CD4-positive, alpha-beta T cell treated with Interleukin-4 for 4 hours (primary cell): Measurements from ENCODE around the gene POP7.
A peak's percentile ranks its signal among the peaks of the same experiment; 100 is the strongest.
"Not testable (repeated sequence)": the region's sequence is repeated elsewhere in the genome, so short reads cannot be mapped to it uniquely, and the experiment has no call there.

Experiments used
- DNase-seq: peaks from one replicate; pipeline ENCODE4 v3.0.0-alpha.2; 2020

The POP7 gene

GRCh38 chr7:100692578-100692961 lies 13.4 kb upstream of the POP7 start:
- no peak for DNase-seq

GRCh38 chr7:100693312-100694097 lies 12.4 kb upstream of the POP7 start:
- DNase-seq = no peak

- peak; percentile 54 for DNase-seq
These were observed 11.7 kb upstream of the POP7 start, which contains the start of gene GIGYF1 for GRCh38 chr7:100694098-100694745. GIGYF1 (minus strand) TSS chr7:100694250; CDS start chr7:100688238, 6,012 bp downstream.

GRCh38 chr7:100696123-100696521 lies 9.8 kb upstream of the POP7 start:
- no peak for DNase-seq

DNA sequence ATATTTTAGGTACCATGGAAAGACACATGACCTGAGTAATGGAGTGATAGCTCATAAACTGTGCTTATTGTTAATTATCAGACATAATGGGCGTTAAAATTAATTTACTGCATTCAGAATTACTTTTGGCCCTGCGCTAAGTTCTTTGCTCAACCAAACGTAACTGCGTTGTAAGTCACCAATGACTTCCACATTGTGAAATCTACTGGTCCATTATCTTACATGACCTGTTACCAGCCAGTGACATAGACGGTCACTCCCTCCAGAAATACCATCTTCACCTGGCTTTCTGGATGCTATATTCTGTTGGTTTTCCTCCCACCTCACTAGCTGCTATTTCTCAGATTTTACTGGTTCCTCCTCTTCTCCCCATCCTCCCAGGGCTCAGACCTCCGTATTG lies 6.9 kb upstream of the POP7 start:
- no peak for DNase-seq

GRCh38 chr7:100701089-100701488 lies 4.8 kb upstream of the POP7 start:
- DNase-seq = not testable (repeated sequence)

GRCh38 chr7:100705320-100705752 lies 585 bp upstream of the POP7 start:
- DNase-seq = peak; percentile 53

GRCh38 chr7:100706672-100707311 lies 871 bp downstream of the POP7 start:
- DNase-seq = no peak

DNA sequence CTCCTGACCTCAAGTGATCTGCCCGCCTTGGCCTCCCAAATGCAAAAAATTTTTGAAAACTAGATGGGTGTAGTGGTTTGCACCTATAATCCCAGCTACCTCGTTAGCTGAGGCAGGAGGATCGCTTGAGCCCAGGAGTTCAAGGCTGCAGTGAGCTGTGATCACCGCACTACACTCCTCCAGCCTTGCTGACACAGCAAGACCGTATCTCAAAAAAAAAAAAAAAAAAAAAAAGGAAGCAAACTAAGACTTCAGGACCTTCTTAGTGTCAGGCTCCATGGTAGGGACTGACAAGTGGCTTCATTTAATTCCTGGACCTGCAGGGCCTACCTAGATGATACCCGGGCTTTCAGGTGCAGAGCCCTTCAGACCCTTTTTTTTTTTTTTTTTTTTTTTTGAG lies 2.5 kb downstream of the POP7 start:
- DNase-seq = no peak

DNA sequence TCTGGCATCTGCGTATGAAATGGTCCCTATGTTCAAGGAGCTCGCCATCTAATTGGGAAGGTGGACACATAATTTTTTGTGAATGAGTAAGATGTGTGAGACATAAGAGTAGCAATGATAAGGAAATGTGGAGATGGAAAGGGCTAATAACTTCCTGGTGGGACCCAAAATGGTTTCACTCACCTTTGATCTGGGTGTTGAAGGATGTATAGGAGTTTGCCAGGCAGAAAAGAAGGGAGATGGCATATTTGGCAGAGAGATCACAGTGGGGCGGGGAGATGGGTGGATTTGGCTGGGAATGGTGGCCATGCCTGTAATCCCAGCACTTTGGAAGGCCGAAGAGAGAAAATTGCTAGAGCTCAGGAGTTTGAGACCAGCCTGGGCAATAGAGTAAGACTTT lies 4.5 kb downstream of the POP7 start:
- DNase-seq = no peak

DNA sequence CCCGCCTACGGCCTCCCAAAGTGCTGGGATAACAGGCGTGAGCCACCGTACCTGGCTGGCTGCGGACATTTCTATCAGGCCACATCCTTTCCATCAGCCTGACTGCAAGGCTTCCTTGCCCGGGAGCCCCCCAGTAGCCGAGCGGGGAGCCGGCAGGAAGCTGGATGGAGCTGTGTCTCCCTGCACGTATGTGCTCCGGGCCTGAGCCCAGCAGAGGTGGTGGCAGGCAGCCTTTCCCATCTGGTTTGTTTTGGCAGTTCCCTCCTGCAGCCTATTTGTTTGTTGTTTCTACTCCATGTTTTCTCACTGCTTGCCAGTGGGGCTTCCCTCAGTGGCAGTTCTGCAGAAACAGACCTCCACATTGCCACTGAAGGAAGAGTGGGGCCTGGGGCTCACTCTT lies 5.4 kb downstream of the POP7 start:
- no peak for DNase-seq

DNA sequence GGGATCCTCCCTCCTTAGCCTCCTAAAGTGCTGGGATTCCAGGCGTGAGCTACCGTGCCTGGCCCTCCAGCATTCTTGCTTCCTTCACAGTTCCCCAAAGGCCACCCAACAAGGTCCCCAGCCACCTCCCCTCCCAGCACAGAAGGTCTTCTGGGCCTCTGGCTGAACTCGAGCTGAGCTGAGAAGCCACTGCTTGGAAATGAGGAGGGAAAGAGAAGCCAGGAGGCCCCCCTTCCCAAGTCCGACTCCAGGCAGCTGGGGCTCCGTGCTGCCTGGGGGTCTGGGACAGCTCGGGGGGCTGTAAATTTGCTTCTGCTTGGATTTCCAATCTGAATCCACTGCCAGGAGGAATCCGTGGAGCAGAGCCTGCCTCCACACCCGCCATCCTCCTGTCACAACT lies 8.8 kb downstream of the POP7 start:
- no peak for DNase-seq

GRCh38 chr7:100717073-100717472 lies 11.2 kb downstream of the POP7 start:
- DNase-seq = not testable (repeated sequence)

DNA sequence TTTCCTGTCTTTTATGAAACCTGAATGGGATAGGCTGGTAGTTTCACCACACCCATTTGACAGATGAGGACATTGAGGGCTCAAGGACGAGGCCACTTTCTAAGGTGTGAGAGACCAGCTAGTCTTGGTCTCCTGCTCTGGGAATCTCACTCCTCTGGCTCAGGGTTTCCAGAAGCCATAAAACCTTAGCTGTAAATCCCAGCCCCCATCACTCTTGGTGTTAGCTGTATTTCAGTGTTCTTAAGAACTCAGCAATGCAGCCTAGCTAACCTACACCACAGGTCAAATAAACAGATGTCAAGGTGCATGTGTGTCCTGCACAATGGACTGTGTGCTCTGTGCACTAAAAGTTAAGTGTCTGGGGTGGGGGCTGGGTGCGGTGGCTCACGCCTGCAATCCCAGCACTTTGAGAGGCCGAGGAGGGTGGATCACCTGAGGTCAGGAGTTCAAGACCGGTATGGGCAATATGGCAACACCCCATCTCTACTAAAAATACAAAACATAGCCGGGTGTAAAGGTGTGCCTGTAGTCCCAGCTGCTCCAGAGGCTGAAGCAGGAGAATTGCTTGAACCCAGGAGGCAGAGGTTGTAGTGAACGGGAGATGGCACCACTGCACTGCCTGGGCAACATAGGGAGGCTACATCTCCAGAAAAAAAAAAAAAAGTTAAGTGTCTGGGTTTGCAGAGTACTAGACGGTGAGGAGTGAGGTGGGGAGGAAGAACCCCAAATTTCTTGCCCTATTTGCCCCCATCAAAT lies 13.8 kb downstream of the POP7 start:
- no peak for DNase-seq

DNA sequence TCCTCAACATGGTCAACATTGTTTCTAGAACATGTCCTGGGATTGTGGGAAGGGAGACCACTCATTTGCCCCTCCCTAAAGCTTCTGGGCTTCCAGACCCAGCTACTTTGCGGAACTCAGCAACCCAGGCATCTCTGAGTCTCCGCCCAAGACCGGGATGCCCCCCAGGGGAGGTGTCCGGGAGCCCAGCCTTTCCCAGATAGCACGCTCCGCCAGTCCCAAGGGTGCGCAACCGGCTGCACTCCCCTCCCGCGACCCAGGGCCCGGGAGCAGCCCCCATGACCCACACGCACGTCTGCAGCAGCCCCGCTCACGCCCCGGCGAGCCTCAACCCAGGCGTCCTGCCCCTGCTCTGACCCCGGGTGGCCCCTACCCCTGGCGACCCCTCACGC lies 14.4 kb downstream of the POP7 start, which contains the start of gene EPO:
TSS of gene EPO (plus strand) at position 190 of the 392 bp plus-strand sequence. CDS start 513 bp downstream, outside the sequence.
- DNase-seq = no peak

- no peak for DNase-seq
These were observed 15.0 kb downstream of the POP7 start for GRCh38 chr7:100720671-100721504.

- DNase-seq = no peak
These were observed 15.5 kb downstream of the POP7 start for GRCh38 chr7:100721505-100721812.

DNA sequence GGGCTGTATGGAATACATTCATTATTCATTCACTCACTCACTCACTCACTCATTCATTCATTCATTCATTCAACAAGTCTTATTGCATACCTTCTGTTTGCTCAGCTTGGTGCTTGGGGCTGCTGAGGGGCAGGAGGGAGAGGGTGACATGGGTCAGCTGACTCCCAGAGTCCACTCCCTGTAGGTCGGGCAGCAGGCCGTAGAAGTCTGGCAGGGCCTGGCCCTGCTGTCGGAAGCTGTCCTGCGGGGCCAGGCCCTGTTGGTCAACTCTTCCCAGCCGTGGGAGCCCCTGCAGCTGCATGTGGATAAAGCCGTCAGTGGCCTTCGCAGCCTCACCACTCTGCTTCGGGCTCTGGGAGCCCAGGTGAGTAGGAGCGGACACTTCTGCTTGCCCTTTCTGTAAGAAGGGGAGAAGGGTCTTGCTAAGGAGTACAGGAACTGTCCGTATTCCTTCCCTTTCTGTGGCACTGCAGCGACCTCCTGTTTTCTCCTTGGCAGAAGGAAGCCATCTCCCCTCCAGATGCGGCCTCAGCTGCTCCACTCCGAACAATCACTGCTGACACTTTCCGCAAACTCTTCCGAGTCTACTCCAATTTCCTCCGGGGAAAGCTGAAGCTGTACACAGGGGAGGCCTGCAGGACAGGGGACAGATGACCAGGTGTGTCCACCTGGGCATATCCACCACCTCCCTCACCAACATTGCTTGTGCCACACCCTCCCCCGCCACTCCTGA lies 16.7 kb downstream of the POP7 start:
- DNase-seq = no peak

GRCh38 chr7:100723732-100724275 lies 17.9 kb downstream of the POP7 start:
- no peak for DNase-seq

GRCh38 chr7:100724364-100724763 lies 18.4 kb downstream of the POP7 start:
- not testable (repeated sequence) for DNase-seq
